UCSD-AML1 (cell line): ENCODE data around the gene CDH12.
"Not testable (repeated sequence)": the region's sequence is repeated elsewhere in the genome, so short reads cannot be mapped to it uniquely, and the experiment has no call there.

Experiments
- DNase-seq: peaks from one replicate; lab custom pipeline; 2025; ENCODE audit not compliant: unreplicated experiment; lab: John Stamatoyannopoulos, UW

The CDH12 gene

GRCh38 chr5:22168704-22169103 lies 684.4 kb downstream of the CDH12 start:
- DNase-seq: not testable (repeated sequence)

- DNase-seq: not testable (repeated sequence)
Measured at GRCh38 chr5:22165931-22166330, 687.2 kb downstream of the CDH12 start.

GRCh38 chr5:22164910-22165748 lies 688.0 kb downstream of the CDH12 start:
- DNase-seq: not testable (repeated sequence)

GRCh38 chr5:22156953-22157352 lies 696.2 kb downstream of the CDH12 start:
- DNase-seq: not testable (repeated sequence)

GRCh38 chr5:22154779-22155178 lies 698.4 kb downstream of the CDH12 start:
- not testable (repeated sequence) for DNase-seq

GRCh38 chr5:22151801-22152200 lies 701.3 kb downstream of the CDH12 start:
- not testable (repeated sequence) for DNase-seq

- DNase-seq: not testable (repeated sequence)
Measured at GRCh38 chr5:22140418-22140817, 712.7 kb downstream of the CDH12 start.

- not testable (repeated sequence) for DNase-seq
Measured at GRCh38 chr5:22139662-22140300, 713.4 kb downstream of the CDH12 start.

- DNase-seq: no peak
Measured at GRCh38 chr5:22111320-22111719, 741.8 kb downstream of the CDH12 start.

GRCh38 chr5:22109315-22109714 lies 743.8 kb downstream of the CDH12 start:
- DNase-seq: no peak

GRCh38 chr5:22108545-22108944 lies 744.6 kb downstream of the CDH12 start:
- no peak for DNase-seq

- DNase-seq: no peak
Measured at GRCh38 chr5:22102823-22103359, 750.3 kb downstream of the CDH12 start.

GRCh38 chr5:22088517-22088916 lies 764.6 kb downstream of the CDH12 start:
- DNase-seq: no peak

GRCh38 chr5:22079566-22079965 lies 773.6 kb downstream of the CDH12 start:
- no peak for DNase-seq

- no peak for DNase-seq
Measured at GRCh38 chr5:22079002-22079401, 774.1 kb downstream of the CDH12 start.

- DNase-seq: no peak
Measured at GRCh38 chr5:22076586-22076985, 776.6 kb downstream of the CDH12 start.

GRCh38 chr5:22070186-22070728 lies 782.9 kb downstream of the CDH12 start:
- DNase-seq: no peak

- DNase-seq: no peak
Measured at GRCh38 chr5:22063717-22064116, 789.4 kb downstream of the CDH12 start.

- DNase-seq: no peak
Measured at GRCh38 chr5:22058620-22059019, 794.5 kb downstream of the CDH12 start.

- no peak for DNase-seq
Measured at GRCh38 chr5:22057012-22057411, 796.1 kb downstream of the CDH12 start.

- DNase-seq: no peak
Measured at GRCh38 chr5:22056601-22057000, 796.5 kb downstream of the CDH12 start.

- DNase-seq: no peak
Measured at GRCh38 chr5:22053195-22053594, 799.9 kb downstream of the CDH12 start.
